GM18858 (cell line): ENCODE results near the gene HOXD12.

ENCODE experiments used
- ATAC-seq: cut with Tn5 transposase; IDR thresholded peaks from one replicate; pipeline ENCODE4 v1.9.1; 2021; ENCODE audit not compliant: unreplicated experiment

Gene HOXD12

GRCh38 chr2:176099728-176100546, at the start of gene HOXD12:
HOXD12 (plus strand) TSS chr2:176099795; CDS start chr2:176099802, 7 bp downstream.
- no peak for ATAC-seq

DNA sequence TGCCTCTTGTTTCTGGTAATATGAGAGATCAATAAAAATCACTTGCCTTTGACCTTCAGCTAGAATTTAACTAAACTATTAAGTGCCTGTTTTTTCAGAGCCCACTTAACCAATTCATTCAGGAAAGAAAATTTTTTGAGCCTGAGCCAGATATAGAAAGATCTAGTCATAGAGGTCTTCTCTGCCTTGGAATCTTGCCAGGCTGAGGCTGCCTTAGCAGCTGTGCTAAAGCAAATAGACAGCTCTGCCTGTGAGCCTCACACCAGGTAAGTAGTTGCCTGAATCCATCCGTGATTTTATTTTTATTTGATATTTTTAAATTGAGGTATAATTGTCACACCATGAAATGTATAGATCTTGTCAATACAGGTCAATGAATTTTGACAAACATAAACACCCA, 43.2 kb upstream of the HOXD12 start:
- ATAC-seq: no peak

DNA sequence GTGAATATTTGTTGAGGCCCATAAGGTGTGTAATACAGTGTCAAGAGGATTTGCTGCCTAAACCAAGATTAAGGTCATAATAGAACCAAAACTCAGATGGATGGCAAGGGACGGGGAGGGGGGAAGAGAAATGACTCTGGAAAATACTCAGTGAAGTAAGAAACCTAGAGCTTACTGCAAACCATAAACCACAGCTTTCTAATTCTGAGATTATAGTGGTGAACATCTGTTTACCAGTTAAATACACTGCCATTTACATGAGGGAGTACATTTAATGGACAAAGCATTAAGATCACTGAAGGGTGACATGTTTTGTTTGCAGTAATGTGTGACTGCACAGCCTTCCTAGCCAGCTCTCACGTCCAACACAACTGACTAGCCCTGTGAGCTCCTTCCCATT, 35.6 kb upstream of the HOXD12 start:
- no peak for ATAC-seq

- no peak for ATAC-seq
These were observed 32.7 kb upstream of the HOXD12 start for GRCh38 chr2:176066645-176067588.

- ATAC-seq: no peak
These were observed 31.8 kb upstream of the HOXD12 start for GRCh38 chr2:176067589-176068418.

GRCh38 chr2:176068419-176068832, 31.2 kb upstream of the HOXD12 start:
- ATAC-seq: no peak

DNA sequence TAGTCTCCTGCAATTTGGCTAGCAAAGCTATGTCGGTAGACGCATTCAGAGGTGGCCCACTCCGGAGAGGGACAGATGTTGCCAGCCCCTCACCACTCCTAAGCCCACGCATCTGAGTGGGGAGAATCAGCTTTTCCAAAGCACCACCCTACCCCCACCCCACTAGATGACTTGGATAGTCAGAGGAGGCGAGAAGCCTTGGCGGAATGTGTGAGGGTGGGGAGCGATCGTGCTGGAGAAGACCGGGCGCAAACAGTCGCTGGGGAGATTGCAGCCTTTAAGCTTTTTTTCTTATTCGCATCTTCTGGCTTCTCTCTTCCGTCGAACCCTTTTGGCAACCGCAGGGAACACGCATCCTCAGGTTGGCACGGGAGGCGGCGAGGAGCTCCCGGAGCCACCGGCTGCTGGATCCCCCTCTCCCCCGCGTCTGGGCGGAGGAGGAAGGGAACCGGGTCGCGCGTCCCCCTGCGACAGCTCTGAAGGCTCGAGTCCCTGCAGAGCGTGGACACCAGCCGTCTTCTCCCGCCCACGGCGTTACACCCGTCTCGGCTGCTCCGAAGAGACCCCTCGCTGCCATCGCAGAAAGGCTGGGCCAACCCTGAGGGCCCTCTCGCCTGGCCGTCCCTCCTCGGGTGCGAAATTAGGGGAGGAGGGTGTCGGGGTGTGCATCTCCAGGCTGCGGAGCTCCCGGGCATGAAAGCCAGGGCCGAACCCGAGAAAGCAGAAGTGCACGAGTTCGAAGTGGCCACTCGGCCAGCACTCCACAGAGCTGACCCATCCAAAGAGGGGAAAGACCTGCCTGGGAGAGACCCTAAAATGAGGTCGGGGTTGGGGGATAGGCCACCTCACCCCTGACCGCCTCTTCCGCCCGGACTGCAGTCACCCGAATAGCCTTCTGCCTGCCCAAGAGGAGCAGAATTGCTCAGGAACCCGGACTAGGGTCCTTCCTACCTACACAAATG, 28.0 kb upstream of the HOXD12 start:
- no peak for ATAC-seq

DNA sequence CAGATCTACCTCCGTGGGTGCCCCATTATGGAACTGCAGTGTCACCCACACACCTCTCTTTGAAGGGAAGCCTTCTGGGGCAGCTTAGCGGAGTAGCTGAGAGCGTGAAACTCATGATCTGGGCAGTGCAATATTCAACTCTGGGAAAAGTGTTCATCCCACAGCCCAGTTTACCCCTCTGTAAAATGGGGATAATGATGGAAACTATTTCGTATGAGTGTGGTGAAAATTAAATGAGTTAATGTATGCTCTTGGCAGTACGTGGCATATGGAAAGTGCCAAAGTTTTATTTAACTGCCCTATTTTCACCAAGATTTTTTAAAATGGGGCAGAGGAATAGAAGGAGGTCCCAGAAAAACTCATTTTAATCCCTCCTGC, 27.3 kb upstream of the HOXD12 start:
- ATAC-seq: no peak

GRCh38 chr2:176072951-176073904, 26.4 kb upstream of the HOXD12 start:
- no peak for ATAC-seq

- no peak for ATAC-seq
These were observed 24.6 kb upstream of the HOXD12 start for GRCh38 chr2:176074919-176075425.

DNA sequence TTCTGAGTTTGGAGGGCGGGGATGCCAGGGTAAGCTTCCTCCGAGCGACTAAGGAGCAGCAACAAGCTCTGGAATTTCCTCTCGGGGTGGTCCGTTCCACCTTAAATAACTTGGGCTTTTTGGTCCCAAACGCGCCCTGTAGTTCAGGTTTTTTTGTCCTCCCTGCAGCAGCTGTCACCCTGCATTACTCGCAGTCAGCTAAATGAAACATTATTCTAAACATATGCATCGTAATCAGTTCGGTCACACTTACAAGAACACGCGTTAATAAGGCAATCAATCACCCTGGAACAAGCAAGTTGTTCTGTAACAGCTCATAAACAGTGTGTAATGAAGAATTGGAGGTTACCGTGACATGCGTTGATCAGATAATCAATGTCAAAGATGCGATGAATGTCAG, 24.1 kb upstream of the HOXD12 start:
- no peak for ATAC-seq

GRCh38 chr2:176076063-176076462, 23.5 kb upstream of the HOXD12 start:
- no peak for ATAC-seq

DNA sequence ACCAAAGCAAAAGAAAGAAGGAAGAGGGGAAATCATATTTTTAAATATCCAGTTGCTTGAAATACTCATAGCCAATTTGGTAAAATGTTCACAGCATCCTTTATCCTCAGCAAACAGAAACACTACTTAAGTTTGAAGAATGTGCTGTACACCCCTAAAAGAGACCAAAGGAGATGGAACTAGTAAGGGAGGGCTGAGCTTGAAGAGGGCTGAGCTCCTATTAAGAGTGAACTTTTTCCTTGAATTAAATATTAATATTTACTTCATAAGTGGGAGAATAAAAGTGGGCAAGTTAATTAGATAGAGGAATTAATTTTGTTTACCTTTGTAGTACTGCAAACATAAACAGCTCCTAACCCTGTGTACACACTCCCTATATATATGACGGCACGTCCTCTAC, 22.8 kb upstream of the HOXD12 start:
- no peak for ATAC-seq

DNA sequence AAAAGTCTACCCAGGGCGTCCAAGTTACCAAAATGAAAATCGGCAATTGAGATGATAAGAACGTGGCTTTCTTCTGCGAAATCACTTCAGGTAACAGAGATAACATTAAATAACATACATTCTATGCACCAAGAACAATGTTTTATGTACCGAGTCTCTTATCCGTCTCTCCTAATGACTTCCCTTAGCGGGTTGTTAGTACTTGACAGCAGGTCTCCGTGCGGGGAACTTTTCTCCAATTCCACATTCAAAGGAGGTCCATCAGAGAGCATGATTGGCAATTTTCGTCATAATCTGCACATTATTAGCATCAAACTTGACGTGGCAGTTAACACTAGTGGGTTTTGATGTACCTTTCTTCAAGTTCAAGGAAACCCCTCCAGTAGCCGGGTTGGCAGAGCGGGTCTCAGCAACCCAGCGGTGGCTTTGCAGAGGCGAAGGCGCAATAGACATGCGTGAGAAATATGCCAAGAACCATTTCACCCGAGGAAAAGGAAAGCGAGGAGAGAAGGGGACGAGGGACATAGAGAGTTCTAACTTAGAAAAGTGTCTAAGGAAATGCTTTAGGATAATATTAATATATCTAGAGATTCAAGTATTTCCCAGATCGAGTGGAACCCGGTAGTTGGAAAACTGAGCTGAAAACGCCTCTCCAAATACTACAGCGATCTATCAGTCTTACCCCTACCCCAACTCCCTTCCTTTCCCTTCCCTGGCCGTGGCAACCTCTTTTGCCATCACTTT, 20.9 kb upstream of the HOXD12 start:
- ATAC-seq: no peak

GRCh38 chr2:176079285-176079830, 20.2 kb upstream of the HOXD12 start:
- ATAC-seq: no peak

GRCh38 chr2:176079831-176080539, 19.6 kb upstream of the HOXD12 start:
- ATAC-seq: no peak
